Activated effector memory CD4-positive, alpha-beta T cell treated with Interleukin-2 at 50 U/mL for 16 hours (primary cell): ENCODE measurements around the gene TBPL1.
"Not testable (repeated sequence)": the region's sequence is repeated elsewhere in the genome, so short reads cannot be mapped to it uniquely, and the experiment has no call there.

ENCODE experiments used
- DNase-seq: peaks from one replicate; pipeline ENCODE4 v3.0.0-alpha.2; 2020

TBPL1 gene

DNA sequence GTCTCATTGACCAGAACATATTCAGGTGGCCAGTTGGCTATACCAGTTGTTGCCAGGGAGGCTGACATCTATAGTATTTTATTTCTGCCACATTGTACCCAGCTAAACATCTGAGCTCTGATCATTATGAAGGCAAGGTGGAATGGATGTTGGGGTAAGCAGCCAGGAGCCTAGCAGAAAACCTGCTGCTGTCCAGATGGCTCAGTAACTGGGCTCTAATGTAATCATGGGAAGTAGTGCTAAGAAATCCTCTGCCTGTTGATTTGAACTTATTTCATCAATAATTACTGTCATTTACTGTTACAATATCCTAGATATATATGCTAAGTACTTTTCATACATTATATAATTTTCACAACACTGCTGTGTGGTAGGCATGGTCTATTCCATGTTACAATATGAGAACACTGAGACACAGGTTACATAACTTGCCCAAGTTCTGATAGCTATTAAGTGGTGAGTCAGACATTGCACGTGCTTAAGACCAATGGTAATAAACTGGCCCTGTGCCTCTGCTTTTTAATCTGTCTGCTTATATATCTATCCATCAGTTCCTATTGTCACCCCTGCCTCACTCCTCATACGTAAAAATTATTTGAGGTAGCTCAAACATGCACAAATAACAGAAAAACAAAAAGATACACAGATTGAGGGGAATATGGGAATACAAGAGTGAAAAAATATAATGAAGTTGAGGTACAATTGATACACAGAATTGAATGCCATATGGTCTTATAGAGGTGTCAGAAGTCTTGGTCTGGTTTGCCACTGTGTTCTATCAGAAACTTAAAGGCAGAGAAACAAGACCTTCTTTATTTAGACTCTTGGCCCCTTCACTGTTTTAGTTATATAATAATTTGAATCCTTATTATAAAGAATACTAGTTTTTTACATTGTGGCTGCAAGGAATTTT, 25.2 kb downstream of the TBPL1 start:
- DNase-seq: no peak

DNA sequence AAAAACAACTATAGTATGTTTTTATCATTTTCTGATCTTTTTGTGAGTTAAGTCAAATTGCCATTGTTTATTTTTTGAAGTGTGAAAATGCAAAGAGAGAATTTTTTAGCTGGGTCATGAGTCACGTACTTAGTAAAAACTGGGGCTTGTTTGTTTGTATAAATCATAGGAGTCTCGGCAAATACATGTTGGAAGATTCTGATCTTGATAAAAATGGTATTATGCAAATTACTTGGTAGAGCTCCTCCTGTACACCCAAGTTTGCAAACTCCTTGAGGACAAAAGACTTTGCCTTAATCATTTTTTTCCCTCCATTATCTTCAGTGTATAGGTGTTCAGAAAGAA, 25.8 kb downstream of the TBPL1 start:
- no peak for DNase-seq

DNA sequence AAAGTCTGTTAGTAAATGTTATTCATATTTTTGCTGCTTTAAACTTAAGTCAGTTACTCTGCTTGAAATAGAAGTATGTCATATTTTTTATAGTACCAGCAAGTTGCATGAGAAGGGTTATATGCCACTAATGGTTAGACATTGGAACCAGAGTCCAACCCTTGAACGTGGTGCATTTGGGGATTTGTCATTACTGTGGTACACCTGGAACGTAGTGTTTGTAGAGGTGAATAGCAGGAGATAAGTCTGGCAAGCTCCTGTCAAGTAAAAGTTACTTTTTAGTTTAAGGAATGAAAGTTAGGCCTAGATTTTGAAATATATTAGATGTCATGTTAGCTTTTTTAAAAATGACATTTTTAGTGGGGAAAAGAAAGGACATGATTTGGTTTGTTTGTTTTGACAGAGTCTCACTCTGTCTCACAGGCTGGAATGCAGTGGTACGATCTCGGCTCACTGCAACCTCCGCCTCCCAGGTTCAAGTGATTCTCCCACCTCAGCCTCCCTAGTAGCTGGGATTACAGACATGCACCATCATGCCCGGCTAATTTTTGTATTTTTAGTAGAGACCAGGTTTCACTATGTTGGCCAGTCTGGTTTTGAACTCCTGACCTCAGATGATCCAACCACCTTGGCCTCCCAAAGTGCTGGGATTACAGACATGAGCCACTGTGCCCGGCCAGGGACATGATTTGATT, 26.4 kb downstream of the TBPL1 start:
- DNase-seq: not testable (repeated sequence)

DNA sequence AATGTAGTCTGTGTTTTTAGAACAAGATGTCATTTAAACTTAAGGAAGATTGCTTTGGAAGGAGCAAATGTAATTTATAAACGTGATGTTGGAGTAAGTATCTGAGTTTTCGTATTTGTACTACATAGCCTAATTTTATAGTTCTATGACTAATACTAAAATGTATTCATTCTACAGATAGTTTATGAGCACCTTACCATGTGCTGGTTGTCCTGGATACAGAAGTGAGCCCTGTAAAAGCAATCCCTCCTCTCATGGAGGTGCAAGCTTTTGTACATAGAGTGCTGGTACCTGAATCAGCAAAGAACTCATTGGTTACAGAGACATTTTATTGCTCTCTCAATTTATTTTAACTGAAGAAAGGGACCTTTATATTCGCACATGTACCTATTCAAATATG, 27.1 kb downstream of the TBPL1 start:
- no peak for DNase-seq

DNA sequence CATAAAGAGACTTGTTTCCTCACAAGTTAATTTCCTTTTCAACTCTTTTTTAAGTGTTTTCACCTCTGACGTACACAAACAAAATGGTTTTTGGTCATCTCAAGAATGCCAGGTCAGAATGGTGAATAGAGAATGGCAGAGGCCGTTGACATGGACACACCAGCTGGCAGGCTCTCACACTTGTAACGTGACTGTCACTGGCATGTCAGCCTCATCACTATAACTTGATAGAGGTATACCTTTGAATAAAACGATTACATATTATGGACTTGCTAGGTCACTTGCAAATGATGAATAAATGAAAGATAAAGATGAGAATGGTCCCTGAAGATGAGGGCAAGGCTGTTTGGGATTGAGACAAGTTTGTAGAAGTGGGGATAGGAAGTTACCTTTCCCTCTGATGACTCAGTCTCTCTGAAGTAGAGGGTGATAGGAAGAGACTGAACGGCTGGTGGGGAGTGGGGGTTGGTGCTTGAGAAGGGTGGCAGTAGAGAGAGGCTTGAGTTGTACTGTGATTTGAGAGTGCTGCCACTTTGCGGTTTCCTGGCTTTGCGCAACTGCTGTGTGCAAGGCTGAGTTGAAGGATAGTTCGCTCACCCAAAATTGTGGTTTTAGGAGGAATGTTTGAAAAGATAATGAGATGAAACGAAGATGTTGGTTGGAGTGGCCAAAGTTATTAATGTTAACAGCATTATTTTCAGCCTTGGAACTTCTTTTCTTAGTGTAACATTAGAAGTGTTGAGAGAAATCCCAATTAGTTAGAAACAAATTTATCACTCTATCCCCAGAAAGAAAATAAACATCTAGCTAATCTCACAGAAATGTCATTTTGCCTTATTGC, 30.3 kb downstream of the TBPL1 start:
- peak; percentile 36 for DNase-seq

DNA sequence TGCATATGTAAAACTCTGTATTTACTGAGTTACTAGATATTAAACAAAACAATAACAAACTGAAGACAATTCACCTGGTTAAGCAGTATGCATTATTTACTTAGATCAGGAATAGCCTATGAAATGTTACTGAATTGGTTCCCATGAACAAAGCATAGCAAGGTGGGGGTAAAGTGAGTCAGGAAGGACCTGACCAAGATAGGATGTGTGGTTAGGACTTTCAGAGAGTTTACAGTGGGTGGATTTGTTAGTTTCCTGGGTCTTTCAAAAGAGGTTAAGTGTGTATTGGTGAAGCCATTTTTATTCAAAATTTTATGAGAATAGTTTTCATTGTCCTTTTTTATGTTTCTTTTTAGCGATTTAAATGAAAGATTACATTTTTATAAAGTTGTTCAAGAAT, 32.9 kb downstream of the TBPL1 start:
- DNase-seq: no peak

DNA sequence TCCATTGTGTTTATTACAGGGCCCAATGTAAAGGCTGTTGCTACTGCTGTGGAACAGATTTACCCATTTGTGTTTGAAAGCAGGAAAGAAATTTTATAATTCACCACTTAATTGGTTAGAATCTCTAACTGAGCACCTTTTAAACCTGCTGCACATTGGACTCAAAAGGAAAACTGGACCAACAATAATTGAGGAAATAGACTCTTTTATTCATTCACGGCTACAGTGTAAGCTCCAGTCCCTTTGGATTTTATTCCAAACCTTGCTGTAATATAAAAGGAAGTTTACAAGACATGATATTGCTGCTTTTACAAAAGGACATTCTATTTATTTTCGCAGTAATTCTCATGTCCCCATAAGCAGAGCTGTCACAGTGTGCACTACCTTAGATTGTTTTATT, 33.9 kb downstream of the TBPL1 start:
- no peak for DNase-seq

DNA sequence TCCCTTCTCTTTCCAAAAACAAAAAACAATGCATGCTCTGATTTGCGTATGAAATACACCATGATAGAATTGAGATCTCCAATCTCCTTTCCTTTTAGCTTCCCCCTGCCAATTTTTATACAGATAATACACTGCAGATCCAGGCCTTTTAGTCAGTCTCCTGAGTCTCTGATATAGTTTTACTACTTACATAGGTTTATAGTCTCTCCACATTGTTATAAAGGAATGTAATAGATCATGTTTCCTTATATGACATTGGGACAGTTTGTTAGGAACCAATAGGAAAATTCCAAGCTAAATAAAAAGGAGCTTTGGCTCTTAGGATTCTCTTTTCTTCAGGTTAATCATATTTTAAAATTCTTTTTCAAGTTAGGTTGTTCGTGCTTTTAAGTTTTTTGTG, 36.5 kb downstream of the TBPL1 start:
- DNase-seq: no peak

DNA sequence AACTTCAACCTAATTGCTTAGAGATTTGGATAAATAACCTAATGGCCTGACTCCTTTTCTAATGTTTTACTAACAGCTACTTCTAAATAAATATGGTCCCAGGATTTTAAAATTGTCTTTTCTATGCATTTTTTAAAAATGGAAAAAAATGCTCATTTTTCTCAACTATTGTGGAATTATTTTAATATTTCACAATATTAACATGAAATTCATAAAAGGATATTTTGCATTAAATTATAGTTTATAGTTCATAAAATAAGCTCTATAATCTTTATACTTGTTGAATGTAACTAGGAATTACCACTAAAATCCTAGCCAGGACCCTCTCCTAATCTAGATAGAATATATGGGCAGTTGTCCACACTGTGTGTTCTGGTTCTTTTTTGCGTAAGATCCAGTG, 37.3 kb downstream of the TBPL1 start:
- no peak for DNase-seq

DNA sequence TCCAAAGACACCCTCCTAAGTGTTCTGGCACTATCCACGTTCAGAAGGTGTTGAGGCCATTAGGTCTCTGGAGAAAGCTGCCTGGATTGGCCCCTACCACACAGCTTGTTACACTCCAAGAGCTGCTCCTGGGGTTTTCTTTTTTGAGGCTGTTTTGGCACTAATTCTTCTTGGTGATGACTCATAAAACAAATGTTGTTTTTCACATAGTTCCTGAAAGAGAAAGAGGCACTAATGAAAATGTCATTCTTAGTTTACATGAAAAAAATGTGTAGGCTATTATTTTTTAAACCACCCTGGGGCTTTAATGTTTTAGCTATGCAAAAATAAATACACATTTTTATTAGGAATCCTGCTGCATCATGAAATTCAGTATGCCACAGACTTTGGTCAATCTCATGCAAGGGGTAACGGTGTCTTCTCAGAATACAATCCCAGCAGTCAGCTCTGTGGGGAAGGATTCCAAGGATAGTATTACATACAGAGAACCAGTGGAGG, 38.1 kb downstream of the TBPL1 start:
- DNase-seq: no peak

DNA sequence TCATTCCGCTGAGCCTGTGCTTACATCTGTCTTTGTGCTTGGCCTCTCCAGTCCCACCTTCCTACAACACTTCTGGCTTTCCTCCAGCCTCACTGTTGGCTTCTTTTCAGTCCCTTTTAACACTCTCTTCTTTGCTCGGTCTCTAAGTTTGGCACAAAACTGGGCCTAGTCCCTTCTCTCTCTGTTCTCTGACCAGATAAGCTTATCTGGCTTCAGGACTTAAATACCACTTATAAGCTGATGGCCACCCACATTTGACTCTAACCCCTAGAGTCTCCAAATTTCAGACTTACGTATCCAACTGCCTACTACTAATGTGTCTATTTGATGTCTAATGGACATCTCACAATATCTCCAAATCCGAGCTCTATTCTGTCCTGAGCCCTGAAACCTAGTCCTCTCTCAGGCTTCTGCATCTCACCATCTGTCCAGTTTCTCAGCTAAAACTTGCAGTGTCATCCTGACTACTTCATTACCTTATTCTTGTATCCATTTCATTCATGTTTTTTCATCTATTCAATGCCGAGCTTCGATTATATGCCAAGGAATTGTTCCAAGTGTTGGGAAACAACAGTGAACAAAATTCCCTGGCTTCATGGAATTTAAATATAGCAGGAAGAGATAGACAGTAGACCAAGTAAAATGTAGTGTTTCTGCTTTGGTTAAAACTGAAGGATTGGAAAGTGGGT, 40.1 kb downstream of the TBPL1 start:
- DNase-seq: no peak

DNA sequence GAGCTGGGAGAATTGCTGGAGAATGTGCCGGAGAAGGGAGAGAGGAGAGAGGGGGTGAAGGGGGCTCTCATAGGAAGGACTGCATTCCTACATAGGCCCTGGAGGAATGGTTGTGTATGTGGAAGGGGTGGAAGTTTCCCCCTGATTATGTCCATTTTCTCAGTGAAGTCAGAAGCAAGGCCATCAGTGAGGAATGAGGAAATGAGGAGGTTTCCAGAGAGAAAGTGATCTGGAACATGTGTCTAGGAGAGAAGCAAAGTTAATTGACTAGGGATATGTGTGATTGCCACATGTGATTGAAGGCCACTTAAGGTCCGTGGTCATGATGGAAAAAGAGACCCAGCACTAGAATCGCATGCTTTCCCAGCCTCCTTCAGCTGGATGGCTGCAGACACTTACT, 42.3 kb downstream of the TBPL1 start:
- no peak for DNase-seq

DNA sequence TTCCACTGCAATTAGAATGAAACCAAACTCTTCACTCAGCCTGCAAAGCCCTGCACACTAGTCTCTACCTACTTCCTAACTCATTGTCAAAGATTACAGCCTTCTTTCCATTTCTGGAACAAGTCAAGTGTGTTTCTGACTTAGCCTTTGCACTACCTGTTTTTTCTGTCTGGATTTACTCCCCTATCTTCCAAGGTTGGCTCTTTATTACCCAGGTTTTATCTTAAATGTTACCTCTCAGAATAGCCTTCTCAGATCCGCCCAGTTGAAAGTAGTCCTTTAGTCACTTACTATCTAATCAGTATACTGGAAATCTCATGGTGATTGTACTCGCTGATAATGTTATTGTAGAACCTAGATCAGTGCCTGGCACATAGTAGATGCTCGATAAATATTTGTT, 42.7 kb downstream of the TBPL1 start:
- DNase-seq: no peak

DNA sequence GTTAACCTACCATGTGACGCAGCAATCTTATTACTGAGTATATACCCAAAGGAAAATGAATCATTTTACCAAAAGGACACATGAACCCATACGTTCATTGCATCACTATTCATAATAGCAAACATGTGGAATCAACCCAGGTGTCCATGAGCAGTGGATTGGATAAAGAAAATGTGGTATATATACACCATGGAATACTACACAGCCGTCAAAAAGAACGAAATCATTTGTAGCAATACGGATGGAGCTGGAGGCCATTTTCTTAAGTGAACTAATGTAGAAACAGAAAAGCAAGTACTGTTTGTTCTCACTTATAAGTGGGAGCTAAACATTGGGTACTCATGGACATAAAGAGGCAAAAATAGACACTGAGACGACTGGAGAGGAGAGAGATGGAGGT, 44.2 kb downstream of the TBPL1 start:
- DNase-seq: no peak

DNA sequence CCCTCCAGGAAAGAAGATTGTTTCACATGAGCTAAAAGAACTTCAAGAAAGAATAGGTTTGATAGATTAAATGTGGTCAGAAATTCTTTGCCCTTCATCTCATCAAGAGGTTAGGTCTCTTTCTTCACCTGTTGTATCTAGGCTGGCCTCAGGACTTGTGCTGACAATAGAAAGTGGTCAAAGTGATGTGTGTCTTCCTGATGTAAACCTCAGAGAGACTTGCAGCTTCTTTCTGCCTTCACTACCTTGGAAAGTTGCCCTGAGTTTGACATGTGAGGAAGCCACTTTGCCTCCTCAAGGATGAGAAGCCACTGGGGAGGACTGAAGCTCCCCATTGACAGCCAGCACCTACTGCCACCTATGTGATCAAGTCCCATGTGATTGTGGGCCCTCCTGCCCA, 46.3 kb downstream of the TBPL1 start:
- no peak for DNase-seq

DNA sequence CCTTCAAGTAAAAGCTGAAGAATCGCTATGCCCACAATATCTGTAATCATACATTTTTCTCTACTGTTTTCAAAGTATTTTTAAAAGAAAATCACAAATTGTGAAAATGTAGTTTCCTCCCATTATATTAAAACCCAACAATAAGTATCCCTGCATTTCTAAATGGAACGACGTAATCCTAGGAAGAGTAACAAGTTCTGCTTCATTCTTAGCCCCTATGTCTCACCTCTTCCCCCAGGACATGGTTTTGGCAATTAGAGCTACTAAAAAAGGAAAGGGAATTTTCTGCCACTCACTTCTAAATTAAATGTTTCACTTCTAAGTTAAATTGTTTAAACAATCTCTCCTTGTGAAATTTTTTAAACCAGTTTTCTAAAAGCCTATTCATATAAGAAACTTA, 47.4 kb downstream of the TBPL1 start:
- no peak for DNase-seq

DNA sequence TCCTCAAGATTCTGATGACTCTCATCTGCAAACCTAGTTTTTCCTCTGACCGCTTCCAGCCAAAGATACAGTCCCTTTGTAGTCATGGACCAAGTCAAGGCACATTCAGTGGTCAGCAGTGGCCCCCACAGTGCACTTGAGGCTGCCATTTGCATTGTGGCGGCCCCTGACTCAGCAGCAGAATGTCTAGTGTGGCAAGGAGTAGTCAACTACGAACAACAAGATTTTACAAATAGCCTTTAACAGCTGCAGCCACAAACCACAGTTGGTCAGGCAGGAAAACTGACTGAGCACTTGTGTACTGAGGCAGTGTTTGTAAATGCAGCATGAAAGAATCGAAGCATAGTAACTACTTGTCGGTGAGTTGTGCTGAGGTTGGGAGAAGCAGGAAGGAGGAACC, 49.8 kb downstream of the TBPL1 start:
- no peak for DNase-seq

DNA sequence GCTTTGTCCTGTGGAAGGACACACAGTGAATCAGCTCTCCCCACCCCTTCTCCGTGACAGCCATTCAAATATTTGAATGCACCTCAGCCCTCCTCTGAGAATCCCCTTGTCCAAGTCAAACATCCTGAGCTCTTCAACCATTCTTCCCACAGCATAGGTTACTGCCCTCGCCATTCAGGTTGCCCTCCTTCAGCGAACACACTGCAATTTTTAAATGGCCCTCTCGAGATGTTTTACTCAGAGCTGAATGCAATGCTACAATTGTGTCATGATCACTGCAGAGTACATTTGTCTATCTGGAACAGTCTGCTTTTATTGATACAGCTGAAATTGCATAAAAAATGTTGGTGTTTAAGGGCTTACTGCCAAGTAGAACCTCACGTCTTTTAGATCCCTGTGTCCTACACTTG, 50.5 kb downstream of the TBPL1 start:
- DNase-seq: no peak

DNA sequence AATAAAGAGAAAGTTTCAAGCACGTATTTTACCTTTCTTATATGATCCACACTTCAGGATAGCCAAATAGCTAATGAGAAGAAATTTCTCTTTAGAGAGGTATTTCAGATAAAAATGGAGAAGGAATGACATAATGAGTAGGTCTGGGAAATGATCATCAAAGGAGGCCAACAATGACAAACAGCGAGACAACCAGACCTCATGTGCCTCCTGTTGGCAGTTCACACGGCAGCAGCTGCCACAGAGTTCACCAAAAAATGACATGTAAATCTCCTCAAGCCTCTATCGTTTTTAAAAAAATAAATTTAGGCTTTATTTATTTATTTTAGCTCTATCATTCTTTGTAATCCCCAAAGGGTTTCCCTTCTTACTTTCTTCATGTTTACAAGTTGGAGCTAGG, 51.7 kb downstream of the TBPL1 start:
- DNase-seq: no peak

DNA sequence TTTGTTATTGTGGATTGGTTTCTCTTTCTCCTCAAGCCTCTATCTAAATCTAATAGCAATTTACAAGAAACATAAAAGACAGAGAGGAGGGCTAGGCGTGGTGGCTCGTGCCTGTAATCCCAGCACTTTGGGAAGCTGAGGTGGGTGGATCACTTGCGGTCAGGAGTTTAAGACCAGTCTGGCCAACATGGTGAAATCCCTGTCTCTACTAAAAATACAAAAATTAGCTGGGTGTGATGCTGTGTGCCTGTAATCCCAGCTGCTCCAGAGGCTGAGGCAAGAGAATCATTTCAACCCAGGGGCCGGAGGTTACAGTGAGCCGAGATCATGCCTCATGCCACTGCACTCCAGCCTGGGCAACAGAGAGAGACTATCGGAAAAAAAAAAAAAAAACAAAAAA, 52.8 kb downstream of the TBPL1 start:
- DNase-seq: no peak

DNA sequence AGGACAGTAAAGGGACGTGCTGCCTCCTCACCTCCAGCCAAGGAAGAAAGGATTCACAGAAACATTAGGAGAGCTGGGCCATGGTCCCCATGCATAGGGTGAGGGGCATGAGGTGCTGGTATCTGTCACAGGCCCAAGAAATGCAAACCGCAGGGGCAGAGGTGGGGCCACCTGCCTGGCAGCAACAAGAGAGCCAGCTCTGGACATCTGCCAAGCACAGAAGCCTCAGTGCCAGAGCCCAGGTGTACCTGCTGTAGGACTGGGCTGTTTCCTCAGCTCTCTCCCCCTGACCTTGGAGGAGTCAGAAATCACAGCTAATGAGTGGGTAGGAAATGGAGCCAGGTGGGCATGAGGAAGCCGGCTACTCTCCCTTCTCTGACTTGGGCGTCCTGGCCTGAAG, 54.1 kb downstream of the TBPL1 start:
- DNase-seq: no peak

DNA sequence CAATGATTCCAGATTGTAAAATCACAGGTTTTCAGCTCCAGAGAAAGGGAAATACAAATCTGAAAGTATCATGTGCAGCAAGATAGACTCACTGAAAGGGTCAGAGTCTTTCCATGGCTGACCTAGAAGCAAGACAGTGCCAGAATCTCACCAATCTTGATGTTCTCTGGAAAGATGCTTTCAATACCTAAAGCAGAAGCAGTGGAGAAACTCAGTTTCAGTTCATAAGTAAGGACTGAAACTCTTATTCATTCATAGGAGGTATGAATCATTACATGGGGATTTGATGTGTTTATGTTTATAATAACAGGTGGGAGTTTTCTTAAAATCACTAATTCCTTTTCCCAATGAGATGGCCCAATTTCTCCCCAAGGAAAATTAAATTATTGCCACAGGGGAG, 56.9 kb downstream of the TBPL1 start:
- no peak for DNase-seq

DNA sequence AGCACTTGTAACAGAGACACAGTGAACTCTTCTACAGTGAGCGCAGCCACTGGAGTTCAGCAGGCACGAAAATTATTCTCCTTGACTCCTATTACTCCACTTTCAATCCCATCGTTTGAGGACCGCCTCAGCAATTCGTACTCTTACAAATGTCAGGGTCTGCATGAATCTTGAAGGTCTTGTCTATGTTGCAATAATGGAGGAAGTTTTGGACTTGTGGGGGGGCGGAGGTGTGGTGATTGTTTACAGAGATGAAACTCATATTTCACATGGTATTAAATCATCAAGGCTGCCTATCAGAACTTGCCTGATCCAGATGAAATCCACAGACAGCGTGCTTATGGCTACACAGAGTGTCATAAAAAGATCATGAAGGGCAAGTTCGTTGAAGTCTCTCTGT, 57.4 kb downstream of the TBPL1 start:
- no peak for DNase-seq
